ENCODE measurements around the gene GMCL2.
A peak's percentile ranks its signal among the peaks of the same experiment; 100 is the strongest.

GRCh38 chr5:178214160-178214803, 27.1 kb upstream of the GMCL2 start:
- no peak for TF ChIP-seq CTCF (IDR thresholded peaks at IDR 0.05)
- no peak for TF ChIP-seq MAX (CRISPR knock-in tag; IDR thresholded peaks at IDR 0.05)
- TF ChIP-seq EMX1 (CRISPR knock-in tag; IDR thresholded peaks at IDR 0.05): peak; percentile 54; the same call in 1 of the 2 replicates
- no peak for TF ChIP-seq TEAD4 (CRISPR knock-in tag; IDR thresholded peaks at IDR 0.05)
- TF ChIP-seq USF1 (CRISPR knock-in tag; IDR thresholded peaks at IDR 0.05): no peak
- TF ChIP-seq MYBL2 (CRISPR knock-in tag; IDR thresholded peaks at IDR 0.05): no peak
- TF ChIP-seq STAT6 (CRISPR knock-in tag; conservative IDR thresholded peaks at IDR 0.05; ENCODE audit: low read depth): no peak

Data from WTC11 (cell line).